CD4-positive, alpha-beta T cell treated with Interleukin-4 for 1 hour (primary cell): ENCODE results near the gene SNAPC4.

Experiments used
- DNase-seq, 2 donors: peaks; one replicate each; pipeline ENCODE4 v3.0.0-alpha.2; 2020 to 2022

SNAPC4 gene

DNA sequence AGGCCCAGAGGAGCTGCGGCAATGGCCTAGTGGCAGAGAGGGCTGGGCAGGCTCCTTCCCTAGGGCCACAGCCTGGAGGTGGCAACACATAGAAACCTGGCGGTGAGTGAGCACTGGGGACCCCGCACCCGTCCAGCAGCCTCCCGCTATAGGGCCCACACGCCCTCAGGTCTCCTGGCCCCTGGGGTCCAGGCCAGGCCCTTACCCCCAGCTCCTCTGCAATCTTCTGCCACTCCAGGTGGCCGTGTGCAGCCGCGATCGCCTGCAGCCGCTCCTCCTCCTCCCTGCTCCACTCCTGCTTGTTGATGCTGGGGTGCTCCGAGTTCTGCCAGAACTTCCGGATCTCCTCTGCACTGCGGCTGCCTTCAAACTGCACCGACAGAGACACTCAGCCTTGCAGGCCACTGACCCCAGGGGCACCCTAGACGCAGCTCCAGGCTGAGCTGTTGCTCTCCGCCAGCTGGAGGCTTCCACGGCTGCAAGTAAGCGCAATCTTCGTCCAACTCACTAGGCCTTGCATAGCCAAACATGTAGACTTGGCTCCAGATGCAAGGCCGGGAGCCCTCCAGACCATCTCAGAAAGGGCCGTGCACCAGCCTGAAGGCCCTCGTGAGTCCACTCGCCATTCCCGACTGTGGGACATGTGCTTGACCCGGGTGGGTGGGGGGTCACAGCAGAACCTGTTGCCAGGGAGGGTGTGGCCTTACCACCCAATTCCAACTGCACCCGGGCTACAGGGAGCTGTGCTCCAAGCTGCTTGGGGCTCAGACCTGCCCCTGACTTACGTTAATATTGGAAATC is 8.0 kb downstream of the SNAPC4 start:
- DNase-seq = no peak

GRCh38 chr9:136389396-136389795 is 10.6 kb downstream of the SNAPC4 start:
- no peak for DNase-seq

DNA sequence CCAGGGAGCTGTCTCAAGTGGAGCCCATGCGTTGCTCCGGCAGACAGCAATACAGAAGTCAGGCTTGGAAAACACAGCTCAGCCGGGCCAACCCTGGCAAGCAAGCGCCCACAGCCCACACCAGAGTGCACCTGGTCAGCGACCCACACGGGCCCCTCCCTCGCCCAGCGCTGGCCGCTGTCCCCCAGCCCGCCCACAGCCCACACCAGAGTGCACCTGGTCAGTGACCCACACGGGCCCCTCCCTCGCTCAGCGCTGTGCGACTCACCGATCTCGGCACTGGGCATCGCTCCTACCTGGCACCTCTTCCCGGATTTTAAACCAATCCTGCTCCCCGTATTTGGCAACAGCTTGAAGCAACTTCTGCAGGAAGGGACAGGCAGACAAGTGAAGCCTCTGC is 12.8 kb downstream of the SNAPC4 start:
- no peak for DNase-seq

DNA sequence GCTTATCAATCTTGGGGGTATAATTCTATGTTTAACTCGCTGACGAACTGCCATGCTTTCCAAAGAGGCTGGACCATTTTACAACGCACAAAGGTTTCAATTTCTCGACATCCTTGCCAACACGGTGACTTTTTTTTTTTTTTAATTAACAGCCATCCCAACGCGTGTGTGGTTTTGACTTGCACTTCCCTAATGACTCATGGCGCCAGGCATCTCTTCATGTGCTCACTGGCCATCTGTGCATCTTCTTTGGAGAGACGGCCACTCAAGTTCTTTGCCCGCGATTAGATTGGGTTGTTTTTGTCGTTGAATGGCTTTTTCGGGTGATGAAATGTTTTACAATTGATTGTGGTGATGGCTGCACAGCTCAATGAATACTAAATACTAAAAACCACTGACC is 14.0 kb downstream of the SNAPC4 start:
- no peak for DNase-seq

- DNase-seq = peak; percentile 43 to 47
Observed at GRCh38 chr9:136385015-136385414, 15.0 kb downstream of the SNAPC4 start.

DNA sequence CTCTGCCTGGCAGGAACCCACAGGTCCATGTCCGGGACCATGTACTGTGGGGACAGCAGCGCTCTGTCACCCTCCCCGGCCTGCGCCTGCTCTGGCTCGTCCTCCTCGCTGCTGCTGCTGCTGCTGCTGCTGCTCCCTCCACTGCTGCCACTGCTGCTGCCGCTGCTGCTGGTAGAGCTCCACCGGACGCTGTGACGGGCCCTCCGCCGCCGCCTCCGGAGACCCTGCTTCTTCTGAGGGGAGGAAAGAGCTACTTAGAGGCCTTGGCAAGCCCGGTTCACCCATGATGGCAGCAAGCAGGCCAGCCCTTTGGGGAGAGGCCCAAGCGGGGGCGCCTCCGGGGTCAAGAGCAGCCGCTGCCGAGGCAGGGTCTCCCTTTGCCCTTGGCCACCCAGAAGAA is 16.5 kb downstream of the SNAPC4 start:
- no peak for DNase-seq

GRCh38 chr9:136381966-136382513 is 17.9 kb downstream of the SNAPC4 start:
- DNase-seq = no peak

GRCh38 chr9:136381311-136381710 is 18.7 kb downstream of the SNAPC4 start:
- DNase-seq = no peak

- no peak for DNase-seq
Observed at GRCh38 chr9:136380381-136380780, 19.6 kb downstream of the SNAPC4 start.

- no peak for DNase-seq
Observed at GRCh38 chr9:136379891-136380290, 20.1 kb downstream of the SNAPC4 start.

GRCh38 chr9:136379401-136379800 is 20.6 kb downstream of the SNAPC4 start:
- no peak for DNase-seq

- DNase-seq = no peak
Observed at GRCh38 chr9:136379003-136379287, 21.0 kb downstream of the SNAPC4 start.

DNA sequence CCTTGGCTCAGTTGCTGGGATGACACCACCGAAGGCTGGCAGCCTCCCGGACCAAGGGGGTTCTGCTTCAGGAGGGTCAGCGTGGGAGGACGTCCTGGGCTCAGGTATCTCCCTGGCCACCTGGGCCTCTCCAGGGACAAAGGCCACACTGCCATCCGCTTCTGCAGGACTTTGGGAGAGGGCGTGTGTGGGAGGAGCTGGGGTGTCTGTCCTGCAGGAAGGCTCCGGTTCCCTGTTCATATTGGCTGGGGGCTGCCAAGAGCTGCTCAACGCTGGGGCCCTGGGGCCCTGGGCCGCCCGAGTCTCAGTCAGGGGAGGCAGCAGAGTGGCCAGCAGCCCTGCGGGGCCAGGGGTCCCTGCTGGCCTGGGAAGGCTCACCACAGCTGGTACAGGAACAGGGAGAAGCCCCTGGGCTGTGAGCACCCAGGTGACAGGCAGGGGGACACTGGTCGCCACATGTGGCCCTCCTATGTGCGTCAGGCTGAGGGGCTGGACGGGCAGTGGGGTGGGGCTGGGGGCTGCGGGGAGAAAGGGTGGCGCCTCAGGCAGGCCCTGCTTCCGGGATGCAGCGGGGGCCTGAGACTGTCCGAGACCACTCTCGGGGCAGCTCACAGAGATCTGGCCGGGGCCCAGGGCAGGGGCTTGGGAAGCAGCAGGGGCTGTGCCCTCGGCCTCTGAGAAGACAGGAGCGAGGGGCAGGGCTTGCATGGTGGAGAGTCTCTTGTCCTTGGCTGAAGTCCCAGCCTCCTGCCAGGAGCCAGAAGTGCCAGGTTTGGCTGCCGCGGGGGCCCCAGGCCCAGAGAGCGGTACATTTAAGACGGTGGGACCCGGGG is 21.6 kb downstream of the SNAPC4 start:
- no peak for DNase-seq

DNA sequence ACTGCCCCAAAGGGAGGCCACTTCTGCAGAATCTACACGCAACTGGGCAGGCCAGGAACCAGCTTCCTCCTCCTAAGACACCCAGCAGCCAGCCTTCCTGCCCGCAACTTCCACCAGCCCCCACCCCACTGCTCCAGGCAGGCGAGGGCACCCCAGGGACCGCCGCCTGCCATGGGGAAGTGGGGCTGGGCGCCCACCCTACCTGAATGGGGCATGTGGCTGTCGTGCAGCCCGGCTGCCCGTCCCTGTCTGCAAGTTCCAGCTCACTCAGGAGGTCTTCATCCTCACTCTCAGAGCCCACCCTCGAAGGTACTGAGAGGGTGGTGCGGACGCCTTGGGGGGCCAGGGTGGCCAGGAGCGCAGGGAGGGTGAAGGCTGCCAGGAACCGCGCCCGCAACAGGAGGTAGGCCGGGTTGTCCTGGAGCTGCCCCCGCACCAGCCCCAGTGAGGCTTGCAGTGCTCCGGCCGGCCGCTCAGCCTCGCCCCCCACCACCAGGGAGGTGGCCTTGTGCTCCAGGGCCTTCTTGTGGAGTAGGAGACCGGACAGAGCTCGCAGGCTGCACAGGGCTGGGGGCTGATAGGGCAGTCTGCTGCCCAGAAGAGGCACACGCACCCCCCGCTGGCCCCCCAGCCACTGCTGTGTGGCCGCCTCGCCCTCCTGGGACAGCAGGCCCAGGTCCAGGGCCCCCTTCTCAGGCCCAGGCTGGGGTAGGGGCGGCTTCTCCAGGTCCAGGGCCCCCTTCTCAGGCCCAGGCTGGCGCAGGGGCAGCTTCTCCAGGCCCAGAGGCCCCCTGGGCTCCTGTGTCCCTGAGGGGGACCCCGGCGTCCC is 22.4 kb downstream of the SNAPC4 start:
- DNase-seq = no peak

DNA sequence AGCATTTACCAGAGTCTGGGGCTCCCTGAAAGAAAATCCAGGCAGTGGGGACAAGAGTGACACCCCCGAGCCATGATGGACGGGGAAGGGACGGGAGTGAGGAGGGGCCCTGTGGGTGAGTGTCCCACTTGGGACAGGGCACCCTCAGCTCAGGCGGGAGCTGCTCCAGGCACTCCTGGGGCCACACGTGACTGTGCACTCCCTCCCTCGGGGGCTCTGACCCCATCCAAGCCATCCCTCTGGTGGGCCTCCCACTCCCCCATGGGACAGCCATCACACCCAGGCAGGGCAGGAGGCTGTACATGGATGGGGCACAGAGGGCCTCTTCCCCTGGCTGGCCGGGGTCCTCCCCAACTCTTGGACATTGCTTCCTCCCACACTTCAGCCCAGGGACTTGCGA is 23.5 kb downstream of the SNAPC4 start:
- no peak for DNase-seq

- no peak for DNase-seq
Observed at GRCh38 chr9:136375096-136375495, 24.9 kb downstream of the SNAPC4 start.

- no peak for DNase-seq
Observed at GRCh38 chr9:136374183-136374575, 25.8 kb downstream of the SNAPC4 start.

- peak; percentile 15 to 64 for DNase-seq
Observed at GRCh38 chr9:136373300-136374182, 26.4 kb downstream of the SNAPC4 start, which contains the start of gene CARD9. Gene CARD9, minus strand, starts transcription at chr9:136373669. Its CDS starts 1,591 bp downstream, at chr9:136372078.

DNA sequence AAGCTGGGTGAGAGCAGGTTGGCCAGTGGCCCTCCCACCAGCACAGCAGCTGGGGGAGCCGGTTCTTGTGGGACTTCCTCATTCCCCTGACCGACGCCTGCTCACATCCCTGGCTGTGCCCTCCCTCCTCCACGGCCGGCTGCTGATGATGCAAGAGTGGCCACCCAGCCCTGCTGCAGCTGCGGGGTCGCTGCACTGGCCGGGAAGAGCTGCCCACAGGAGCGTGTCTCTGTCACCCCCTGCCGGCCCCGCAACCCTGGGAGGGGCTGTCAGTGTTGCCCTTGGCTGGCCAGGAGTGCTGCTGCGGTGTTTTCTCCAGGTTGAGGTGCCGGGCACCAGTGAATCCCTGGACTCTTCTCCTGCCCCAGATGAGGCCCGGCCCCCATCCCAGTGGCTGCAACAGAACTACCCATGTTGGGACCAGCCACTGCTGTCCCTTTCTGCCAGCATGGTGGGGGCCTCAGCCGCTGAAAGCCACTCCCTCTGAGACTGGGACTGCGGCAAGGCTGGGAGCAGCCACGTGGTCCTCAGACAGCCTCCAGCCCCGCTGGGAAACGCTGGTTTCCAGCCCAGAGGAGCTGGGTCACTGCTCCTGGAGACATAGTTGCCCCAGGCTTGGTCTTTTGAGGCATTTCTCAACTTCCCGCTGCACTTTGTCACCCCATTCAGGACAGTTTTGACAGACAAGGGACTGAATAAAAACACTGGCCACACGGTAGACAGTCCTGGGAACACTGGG is 27.2 kb downstream of the SNAPC4 start:
- DNase-seq = peak in 1 of 2 donors; percentile 62

DNA sequence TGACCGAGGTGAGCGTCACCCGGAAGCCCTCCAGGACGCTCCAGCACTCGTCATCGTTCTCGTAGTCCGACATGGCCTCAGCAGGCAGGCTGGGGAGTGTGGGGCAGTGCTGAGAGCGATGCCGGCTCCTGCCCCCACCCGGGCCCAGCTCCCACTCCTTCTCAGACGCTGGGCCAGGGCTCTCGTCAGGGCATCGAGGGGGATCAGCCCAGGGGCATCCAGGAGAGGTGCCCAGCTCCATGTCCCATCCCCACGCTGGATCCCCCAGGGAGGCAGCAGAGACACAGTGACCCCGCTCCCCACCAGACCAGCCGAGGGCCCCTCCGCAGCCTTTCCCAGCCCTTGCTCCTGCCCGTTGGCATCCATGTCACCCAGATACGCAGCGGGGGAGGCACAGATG is 28.0 kb downstream of the SNAPC4 start:
- DNase-seq = no peak

DNA sequence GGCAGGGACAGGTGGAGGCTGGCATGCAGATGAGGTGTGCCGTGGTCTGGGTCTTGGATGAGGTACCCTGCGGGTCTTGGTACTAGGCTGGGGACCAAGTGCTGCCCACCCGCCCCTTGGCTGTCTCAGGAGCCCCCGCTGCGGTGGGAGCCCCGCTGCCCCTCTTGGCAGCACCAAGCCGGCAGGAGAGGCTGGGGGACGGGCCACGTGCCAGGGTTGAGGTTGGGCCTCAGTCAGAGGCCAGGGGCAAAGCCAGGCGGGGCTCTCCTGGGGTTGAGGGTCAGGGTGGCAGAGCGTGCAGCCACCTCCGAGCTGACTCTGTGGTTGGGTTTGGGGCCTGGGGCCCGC is 28.5 kb downstream of the SNAPC4 start:
- DNase-seq = no peak
